T-helper 2 cell treated with Interferon-gamma antibody and Interleukin-4, amounts not matched to agents 100 ng/mL and 5 ng/mL, for 36 hours (primary cell): ENCODE results near the gene PTCH1. TPM values are rescaled to one million over a fixed set of nuclear protein-coding genes. Genes with fewer than 3 reads are reported as not detected.

Experiments
- intact Hi-C: fragments of 100-400 bp; cut with micrococcal nuclease; formaldehyde crosslinking; loops from one replicate; pipeline ENCODE4 v1.15.1; 2023
- total RNA-seq: library from RNA; stranded (reverse); gene quantifications from 2 replicates; pipeline ENCODE4 v1.2.3, GENCODE V29; 2022

The PTCH1 gene
- total RNA-seq, 1 donor from 2014 or later = 5.4 TPM

GRCh38 chr9:95512709-95513095 lies 4.1 kb downstream of the PTCH1 start:
- intact Hi-C loops = loop anchor here (5.0 kb wide), 2 partner anchors 505 to 640 kb away; no protein-coding TSS in a partner anchor

DNA sequence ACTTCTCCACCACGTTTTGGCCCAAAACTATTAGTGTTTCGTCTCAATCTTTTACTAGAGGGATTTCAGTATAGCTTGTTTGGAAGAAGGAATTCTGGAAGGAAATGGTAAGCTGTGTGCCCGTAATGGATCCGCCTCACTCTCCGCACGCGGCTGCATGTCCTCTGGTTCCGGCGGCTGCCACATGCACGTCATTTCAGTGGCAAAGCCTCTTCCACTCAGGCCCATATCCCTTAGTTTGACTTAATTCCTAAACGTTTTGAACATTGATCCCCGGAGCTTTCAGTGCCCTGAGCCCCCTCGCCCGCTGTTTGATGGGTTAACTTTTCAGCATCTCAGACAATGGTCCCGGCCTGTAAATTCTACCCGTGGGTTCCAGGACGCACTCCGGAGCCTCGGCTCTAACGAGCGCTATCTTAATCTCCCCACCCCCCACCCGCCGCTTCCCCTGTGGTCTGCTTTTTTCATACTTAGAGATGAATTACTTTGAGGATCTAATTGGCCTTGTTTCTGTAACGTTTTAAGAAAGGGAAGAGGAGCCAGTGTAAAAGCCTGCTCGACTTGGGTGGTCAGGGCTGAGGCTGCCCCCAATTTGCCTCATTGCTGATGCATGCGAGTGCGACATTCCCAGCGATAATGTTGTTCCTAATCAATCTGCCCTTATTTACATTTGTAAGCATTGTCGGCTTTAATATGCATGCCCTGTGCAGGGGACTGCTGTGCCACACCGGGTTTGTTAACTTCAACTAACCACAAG lies 4.6 kb downstream of the PTCH1 start:
- intact Hi-C loops = loop anchor here (5.0 kb wide), 2 partner anchors 505 to 640 kb away; no protein-coding TSS in a partner anchor

DNA sequence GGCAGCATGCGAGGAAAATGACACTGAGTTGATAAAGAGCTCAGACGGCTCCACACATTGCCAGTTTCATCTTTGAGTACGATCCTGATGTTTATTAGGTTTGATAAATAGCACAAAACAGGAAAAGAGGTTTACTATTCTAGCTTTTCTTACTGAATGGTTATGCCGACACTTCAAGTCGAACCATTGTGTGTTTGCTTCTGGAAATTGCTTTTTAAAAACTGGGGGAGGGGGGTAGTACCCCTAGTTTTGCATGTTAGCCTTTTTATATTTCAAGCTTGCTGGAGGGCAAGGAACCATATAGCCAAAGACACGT lies 5.2 kb downstream of the PTCH1 start:
- intact Hi-C loops = loop anchor here (5.0 kb wide), 2 partner anchors 506 to 641 kb away; no protein-coding TSS in a partner anchor

DNA sequence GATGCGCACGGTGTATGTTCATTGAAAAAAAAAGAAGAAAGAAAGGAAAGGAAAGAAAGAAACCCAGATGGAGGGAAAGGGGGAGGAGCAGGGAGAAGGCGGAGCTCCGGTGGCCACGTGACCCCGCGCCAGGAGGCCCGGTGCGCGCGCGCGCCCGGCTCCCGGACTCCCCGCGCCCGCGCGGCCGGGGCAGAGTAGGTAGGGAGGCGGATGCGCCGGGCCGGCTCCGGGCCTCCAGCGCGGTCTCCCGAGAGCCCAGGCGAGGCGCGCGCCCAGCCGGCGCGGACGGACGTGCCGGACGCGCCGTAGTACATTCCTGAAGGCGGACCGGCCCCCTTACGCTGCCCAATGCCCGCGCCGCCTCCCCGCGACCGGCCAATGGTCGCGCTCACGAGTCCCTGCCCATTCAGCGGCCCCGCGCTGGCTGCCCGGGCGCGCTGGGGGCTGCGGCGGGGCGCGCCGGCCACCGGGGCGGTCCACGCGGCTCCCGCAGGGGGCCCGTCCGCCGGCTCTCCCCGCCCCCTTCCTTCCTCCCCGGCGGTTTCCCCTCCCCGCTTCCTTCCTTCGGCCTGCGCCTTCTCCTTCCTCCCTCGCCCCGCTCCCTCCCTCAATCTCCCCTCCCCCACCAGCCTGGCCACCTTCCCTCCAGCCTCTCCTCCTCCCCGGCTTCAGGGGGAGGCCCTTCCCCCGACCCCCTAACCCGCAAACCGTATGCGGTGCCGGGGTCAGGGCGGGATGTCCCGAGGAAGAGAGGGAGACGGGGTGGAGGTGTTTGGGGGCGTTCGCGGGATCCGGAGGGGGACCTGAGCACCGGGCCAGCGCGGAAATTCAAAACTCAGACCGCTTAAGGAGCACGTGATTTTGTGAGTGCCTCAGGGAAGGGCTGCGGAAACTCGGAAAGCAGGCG lies 5.8 kb downstream of the PTCH1 start:
- intact Hi-C loops = loop anchor here (1.0 to 5.0 kb wide), 5 partner anchors 17 to 641 kb away; no protein-coding TSS in a partner anchor

DNA sequence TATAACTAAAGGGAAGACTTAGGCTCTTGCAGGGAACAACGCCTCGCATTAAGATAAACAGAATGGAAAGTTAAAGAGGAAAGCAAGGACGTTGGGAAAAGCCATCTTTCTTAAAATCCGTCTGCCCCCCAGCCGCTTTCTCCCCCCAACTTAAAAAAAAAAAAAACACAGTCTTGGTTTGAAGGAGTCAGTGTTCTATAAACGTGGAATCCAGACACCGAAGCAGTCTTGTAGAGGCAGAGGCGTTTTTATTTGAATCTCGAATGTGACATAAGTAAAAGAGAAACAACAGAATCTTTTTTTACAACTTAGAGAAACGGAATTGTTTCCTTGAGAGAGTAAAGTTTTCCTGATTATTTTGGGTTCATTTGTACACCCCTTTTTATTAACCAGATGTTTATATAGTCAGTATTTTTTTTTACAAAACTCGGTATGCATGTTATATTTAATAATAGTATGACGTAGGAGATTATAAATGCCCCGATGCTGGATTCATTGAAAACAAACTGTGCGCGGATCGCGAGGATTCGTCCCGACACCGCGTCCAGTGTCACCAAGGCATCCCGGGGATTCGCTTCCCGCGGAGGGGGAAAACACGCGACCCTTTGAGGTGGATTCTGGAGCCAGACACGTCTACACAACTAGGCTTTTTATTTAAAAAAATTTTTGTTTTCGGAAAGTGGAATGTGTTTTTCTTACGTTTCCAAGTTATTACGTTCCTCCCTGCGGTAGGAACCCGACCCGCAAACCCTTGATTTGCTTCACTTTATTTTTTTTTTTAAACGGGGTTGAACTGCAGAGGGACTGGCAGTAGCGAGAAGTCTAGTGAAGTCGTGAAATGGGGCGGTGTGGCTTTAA lies 6.7 kb downstream of the PTCH1 start:
- intact Hi-C loops = loop anchor here (1.0 to 10.0 kb wide), 7 partner anchors 16 to 705 kb away; no protein-coding TSS in a partner anchor

GRCh38 chr9:95508968-95509850 lies 7.6 kb downstream of the PTCH1 start:
- intact Hi-C loops = loop anchor here (10.0 kb wide), 2 partner anchors 84 to 706 kb away; no protein-coding TSS in a partner anchor

DNA sequence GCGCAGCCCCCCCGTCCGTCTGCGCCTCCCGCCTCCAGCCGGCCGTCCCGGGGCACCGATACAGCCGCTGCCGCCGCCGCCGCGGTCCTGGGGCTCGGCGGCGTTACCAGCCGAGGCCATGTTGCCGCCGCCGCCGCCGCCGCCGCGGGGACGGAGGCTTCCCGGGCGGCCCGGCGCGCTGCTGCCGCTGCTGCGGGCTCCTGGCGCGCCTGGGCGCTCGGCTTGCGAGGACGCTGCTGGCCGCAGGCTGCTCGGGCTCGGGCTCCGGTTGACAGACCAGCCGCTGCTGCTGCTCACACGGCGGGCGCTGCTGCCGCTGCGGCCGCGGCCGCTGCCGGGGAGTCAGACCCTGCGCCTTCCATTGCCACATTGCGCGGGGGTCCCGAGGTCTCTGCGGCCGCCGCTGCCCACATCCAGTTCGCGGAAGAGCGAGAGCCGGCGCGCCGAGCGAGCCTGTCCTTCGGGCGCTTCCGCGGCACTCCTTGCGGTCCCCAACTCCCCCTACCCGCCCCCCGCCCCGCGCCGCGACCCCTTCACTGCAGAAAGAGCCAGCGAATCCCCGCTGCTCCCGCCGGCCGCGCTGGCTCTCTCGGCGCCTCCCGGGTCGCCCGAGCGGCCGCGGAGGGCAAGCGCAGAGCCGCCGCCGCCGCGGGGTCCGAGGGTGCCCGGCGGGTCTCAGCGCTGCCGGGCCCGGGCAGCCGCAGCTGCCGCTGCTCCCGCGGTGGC lies 8.4 kb downstream of the PTCH1 start:
- intact Hi-C loops = loop anchor here (10.0 kb wide), 2 partner anchors 84 to 706 kb away; no protein-coding TSS in a partner anchor

DNA sequence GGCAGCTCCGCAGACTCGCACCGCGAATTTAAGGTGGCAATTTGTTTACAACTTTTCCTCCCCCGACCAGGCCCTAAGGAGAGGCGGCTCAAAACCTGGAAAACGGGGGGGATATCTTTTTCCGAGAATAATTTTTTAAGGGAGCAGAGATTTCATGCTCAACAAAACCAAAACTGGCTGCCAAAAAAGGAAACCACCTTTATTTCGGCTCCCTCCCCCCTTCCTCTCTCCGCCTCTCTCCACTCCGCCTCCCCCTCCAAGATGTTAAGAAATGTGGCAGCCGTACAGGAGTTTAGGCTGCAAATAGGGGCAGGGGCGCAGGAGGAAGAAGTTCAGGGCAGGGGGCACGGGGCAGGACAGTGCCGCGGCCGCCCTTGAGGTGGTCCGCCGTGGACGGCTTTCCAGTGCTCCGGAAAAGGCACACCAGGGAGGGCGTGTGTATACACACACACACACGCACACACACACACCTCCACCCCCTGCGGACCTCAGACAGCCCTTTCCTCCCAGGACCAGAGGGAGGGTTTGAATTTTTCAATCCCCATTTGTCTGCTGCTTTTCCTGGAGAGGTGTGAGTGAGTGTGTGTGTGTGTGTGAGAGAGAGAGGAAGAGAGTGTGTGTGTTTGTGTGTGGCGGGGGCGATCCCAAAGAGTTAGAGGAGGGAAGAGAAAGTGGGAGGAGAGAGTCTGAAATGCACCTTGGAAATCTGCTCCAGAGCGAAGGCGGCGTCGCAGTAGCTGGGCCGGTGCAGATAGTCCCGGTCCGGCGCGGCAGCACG lies 9.1 kb downstream of the PTCH1 start:
- intact Hi-C loops = loop anchor here (2.0 to 10.0 kb wide), 3 partner anchors 83 to 707 kb away; no protein-coding TSS in a partner anchor

GRCh38 chr9:95506678-95507463 lies 9.9 kb downstream of the PTCH1 start:
- intact Hi-C loops = loop anchor here (2.0 to 10.0 kb wide), 3 partner anchors 82 to 708 kb away; no protein-coding TSS in a partner anchor

DNA sequence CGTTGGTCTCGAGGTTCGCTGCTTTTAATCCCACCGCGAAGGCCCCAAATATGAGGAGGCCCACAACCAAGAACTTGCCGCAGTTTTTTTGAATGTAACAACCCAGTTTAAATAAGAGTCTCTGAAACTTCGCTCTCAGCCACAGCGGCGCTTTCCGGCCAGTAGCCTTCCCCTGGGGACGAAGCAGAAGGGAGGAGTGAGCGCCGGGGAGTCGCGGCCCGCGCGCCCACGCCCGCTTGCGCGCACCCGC lies 10.4 kb downstream of the PTCH1 start:
- intact Hi-C loops = loop anchor here (2.0 to 10.0 kb wide), 3 partner anchors 82 to 708 kb away; no protein-coding TSS in a partner anchor

DNA sequence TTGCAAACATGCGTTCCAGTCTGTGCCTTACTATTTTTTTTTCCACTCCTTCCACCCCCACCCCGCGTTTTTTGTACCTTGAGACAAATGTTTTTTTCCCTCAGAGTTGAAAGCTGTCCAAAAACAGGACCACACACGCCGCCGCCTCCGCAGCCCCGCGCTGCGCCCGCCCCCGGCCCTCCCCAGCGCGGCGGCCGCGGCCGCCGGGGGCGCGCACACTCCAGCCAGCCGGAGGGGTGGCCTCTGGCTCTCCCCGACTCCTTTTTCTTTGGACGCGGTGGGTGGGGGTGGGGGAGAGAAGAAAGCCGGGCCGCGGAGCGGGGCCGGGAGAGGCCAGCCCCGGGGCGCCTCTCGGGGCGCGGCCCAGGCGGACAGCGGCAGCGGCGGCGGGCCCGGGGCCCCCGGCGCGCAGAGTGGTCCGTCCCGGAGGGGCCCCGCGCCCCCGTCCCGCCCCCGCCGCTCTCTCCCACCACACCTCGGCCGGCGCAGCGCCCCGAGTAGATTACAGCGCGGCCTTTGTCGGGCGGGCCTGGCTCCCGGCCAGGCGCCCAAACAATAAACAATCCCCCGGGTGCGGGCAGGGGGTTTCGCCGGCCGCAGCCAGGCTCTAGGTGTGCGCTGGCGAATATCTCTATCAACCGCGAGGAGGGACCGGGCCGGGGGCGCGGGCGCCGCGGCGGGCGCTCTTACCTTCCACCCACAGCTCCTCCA lies 10.9 kb downstream of the PTCH1 start:
- intact Hi-C loops = loop anchor here (2.0 to 10.0 kb wide), 3 partner anchors 81 to 709 kb away; no protein-coding TSS in a partner anchor

- intact Hi-C loops = loop anchor here (10.0 kb wide), 2 partner anchors 80 to 710 kb away; no protein-coding TSS in a partner anchor
Measured at GRCh38 chr9:95505072-95505716, 11.6 kb downstream of the PTCH1 start.

- intact Hi-C loops = loop anchor here (10.0 kb wide), 2 partner anchors 80 to 710 kb away; no protein-coding TSS in a partner anchor
Measured at GRCh38 chr9:95504053-95504963, 12.5 kb downstream of the PTCH1 start.

DNA sequence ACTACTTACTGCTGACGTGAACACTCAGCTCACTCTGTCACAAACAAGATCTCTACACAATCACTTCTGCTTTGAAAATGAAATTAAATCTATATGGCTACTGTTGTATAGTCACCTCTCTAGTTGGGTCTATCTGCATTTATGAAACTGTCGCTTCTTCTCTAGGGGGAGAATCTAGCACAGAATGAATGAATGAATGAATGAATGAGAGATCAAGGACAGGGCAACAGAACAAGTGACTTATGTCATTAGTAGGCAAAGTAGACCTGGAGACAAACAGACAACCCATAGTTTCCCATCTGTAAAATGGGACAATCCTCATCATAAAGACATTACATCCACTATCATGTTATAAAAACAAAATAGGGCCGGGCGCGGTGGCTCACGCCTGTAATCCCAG lies 13.4 kb downstream of the PTCH1 start:
- intact Hi-C loops = loop anchor here (10.0 kb wide), 2 partner anchors 79 to 711 kb away; no protein-coding TSS in a partner anchor

GRCh38 chr9:95502248-95502647 lies 14.5 kb downstream of the PTCH1 start:
- intact Hi-C loops = loop anchor here (10.0 kb wide), 2 partner anchors 77 to 713 kb away; no protein-coding TSS in a partner anchor
